SK-N-SH (cell line): Measurements from ENCODE around the gene IL22RA1. TPM values are rescaled to one million over a fixed set of nuclear protein-coding genes. Genes with fewer than 3 reads are reported as not detected.

ENCODE experiments used
- CTCF ChIA-PET: fragments of 300-600, 350-600 bp; formaldehyde crosslinking; extraction: SDS; loops from one replicate; lab custom pipeline; 2021; lab: Yijun Ruan, JAX
- POLR2A ChIA-PET: fragments of 350-600 bp; sonication (Branson Sonifier 250); formaldehyde crosslinking; extraction: SDS; loops from one replicate; lab custom pipeline; 2020; ENCODE audit warnings: antibody characterized with exemption, inconsistent platforms; lab: Yijun Ruan, JAX
- DNase-seq: peaks from one replicate; pipeline ENCODE4 v3.0.0; 2012
- H2AFZ ChIP-seq: fragments of 200-600 bp; sonication (generic); 2 replicates; pipeline ENCODE4 v1.8.1; 2016; ENCODE audit warnings: antibody characterized with exemption, mild to moderate bottlenecking, low read depth
- H3F3A ChIP-seq: fragments of 200-600 bp; sonication (generic); replicated peaks from 2 replicates; pipeline ENCODE3; 2016; ENCODE audit warnings: antibody characterized with exemption, mild to moderate bottlenecking; ENCODE audit not compliant: insufficient read depth
- H3K27ac ChIP-seq, 2 experiments: fragments of 200-500 bp in 1 of 2; fragments of 200-600 bp in 1 of 2; sonication (Bioruptor generic) in 1 of 2; sonication (generic), shearing (Covaris generic) in 1 of 2; 2 replicates each; pipeline versions ENCODE4 v1.5.1 to v1.6.1; 2014 to 2016; ENCODE audit warnings: low read depth in 2 of 2, inconsistent platforms in 1 of 2, low read length in 1 of 2, mild to moderate bottlenecking in 1 of 2, mixed read lengths in 1 of 2
- H3K27me3 ChIP-seq: fragments of 200-600 bp; sonication (generic), shearing (Covaris generic); 2 replicates; pipeline ENCODE4 v1.6.1; 2016; ENCODE audit warnings: mixed run types; ENCODE audit not compliant: insufficient read depth
- H3K36me3 ChIP-seq, 2 experiments: fragments of 200-500 bp in 1 of 2; fragments of 200-600 bp in 1 of 2; sonication (Bioruptor generic) in 1 of 2; sonication (generic) in 1 of 2; replicated peaks in 1 of 2; 2 replicates each; pipeline versions ENCODE3 to v1.5.1; 2014 to 2016; ENCODE audit warnings: low read length in 1 of 2, mild to moderate bottlenecking in 1 of 2; ENCODE audit not compliant: insufficient read depth in 2 of 2, control insufficient read depth in 1 of 2
- H3K4me1 ChIP-seq, 2 experiments: fragments of 200-500 bp in 1 of 2; fragments of 200-600 bp in 1 of 2; sonication (Bioruptor generic) in 1 of 2; sonication (generic), shearing (Covaris generic) in 1 of 2; 2 replicates each; pipeline versions ENCODE4 v1.5.1 to v1.6.1; 2014 to 2016; ENCODE audit warnings: low read depth in 1 of 2, low read length in 1 of 2, mixed run types in 1 of 2; ENCODE audit not compliant: insufficient read depth in 2 of 2, control insufficient read depth in 1 of 2
- H3K4me2 ChIP-seq: fragments of 200-600 bp; sonication (generic), shearing (Covaris generic); 2 replicates; pipeline ENCODE4 v1.6.1; 2017; ENCODE audit warnings: mixed run types
- H3K4me3 ChIP-seq, 2 experiments: fragments of 200-500 bp in 1 of 2; fragments of 200-600 bp in 1 of 2; sonication (Bioruptor generic) in 1 of 2; sonication (generic), shearing (Covaris generic) in 1 of 2; 2 replicates each; pipeline versions ENCODE4 v1.5.1 to v1.8.1; 2014 to 2016; ENCODE audit warnings: low read depth in 2 of 2, inconsistent platforms in 1 of 2, low read length in 1 of 2, mild to moderate bottlenecking in 1 of 2, mixed read lengths in 1 of 2, moderate library complexity in 1 of 2
- H3K79me2 ChIP-seq: fragments of 200-600 bp; sonication (generic); 2 replicates; pipeline ENCODE4 v1.8.1; 2017; ENCODE audit warnings: mild to moderate bottlenecking; ENCODE audit not compliant: insufficient read depth
- H3K9ac ChIP-seq: fragments of 200-600 bp; sonication (generic); 2 replicates; pipeline ENCODE4 v1.6.1; 2017; ENCODE audit warnings: mixed run types
- H3K9me2 ChIP-seq: fragments of 200-600 bp; sonication (generic); 2 replicates; pipeline ENCODE4 v1.6.1; 2017; ENCODE audit warnings: mixed run types
- H3K9me3 ChIP-seq: fragments of 200-600 bp; sonication (generic); 2 replicates; pipeline ENCODE4 v1.6.1; 2017; ENCODE audit warnings: mixed run types, mild to moderate bottlenecking, moderate library complexity
- H4K20me1 ChIP-seq: fragments of 200-600 bp; sonication (generic); 2 replicates; pipeline ENCODE4 v1.6.1; 2017; ENCODE audit warnings: mild to moderate bottlenecking, mixed run types; ENCODE audit not compliant: insufficient read depth
- EZH2phosphoT487 ChIP-seq: fragments of 200-600 bp; sonication (generic); IDR thresholded peaks from 2 replicates; pipeline ENCODE4 v1.6.1; 2017; ENCODE audit warnings: low read depth, mixed run types, mild to moderate bottlenecking, antibody characterized with exemption, moderate library complexity, borderline replicate concordance
- GATA2 ChIP-seq: sonication (generic); formaldehyde crosslinking; IDR thresholded peaks from 2 replicates; pipeline ENCODE4 v1.5.0; 2020; ENCODE audit warnings: mild to moderate bottlenecking, missing genetic modification reagents
- POLR2AphosphoS5 ChIP-seq: IDR thresholded peaks from 2 replicates; pipeline ENCODE4 v1.6.1; 2012; ENCODE audit warnings: low read depth, low read length
- RCOR1 ChIP-seq: fragments of 150-350 bp; IDR thresholded peaks from 2 replicates; pipeline ENCODE4 v1.6.1; 2017; ENCODE audit warnings: antibody characterized with exemption, low read length
- SMC3 ChIP-seq: IDR thresholded peaks from 2 replicates; pipeline ENCODE4 v1.6.1; 2012; ENCODE audit warnings: low read depth, low read length, improper control_type of control experiment
- TAF1 ChIP-seq: IDR thresholded peaks from 2 replicates; pipeline ENCODE4 v1.6.1; 2012; ENCODE audit warnings: low read depth, mild to moderate bottlenecking, low read length, moderate library complexity, borderline replicate concordance
- TEAD4 ChIP-seq: IDR thresholded peaks from 2 replicates; pipeline ENCODE4 v1.4.0; 2012; ENCODE audit warnings: mild to moderate bottlenecking, borderline replicate concordance; ENCODE audit not compliant: insufficient read depth
- WGBS: methylation state at CpG from one replicate; pipeline ENCODE4 v1.1.6; 2017; ENCODE audit warnings: low lambda C conversion rate; 5-methylcytosine and 5-hydroxymethylcytosine counted together
- polyA plus RNA-seq, 3 experiments: library from polyadenylated mRNA; depleted of rRNA; stranded (reverse); fragments of >200 nt; gene quantifications; 2 replicates each; pipeline ENCODE4 v1.2.3, GENCODE V29; 2012
- TF ChIP-seq, protein P1 (sequence below): IDR thresholded peaks from 2 replicates; pipeline ENCODE4 v1.6.1; 2012; ENCODE audit warnings: mild to moderate bottlenecking, low read depth, low read length, moderate library complexity
- TF ChIP-seq, protein P2 (sequence below): IDR thresholded peaks from 2 replicates; pipeline ENCODE4 v1.4.0; 2012; ENCODE audit warnings: low read depth, borderline replicate concordance
- TF ChIP-seq, protein P3 (sequence below): fragments of 200-600 bp; sonication (generic); IDR thresholded peaks from 2 replicates; pipeline ENCODE4 v1.6.1; 2017; ENCODE audit warnings: antibody characterized with exemption, mild to moderate bottlenecking, moderate library complexity

Gene IL22RA1
- polyA plus RNA-seq, 1 of the 3 experiments (the other 2 are of a cell fraction): 0.03 TPM

DNA sequence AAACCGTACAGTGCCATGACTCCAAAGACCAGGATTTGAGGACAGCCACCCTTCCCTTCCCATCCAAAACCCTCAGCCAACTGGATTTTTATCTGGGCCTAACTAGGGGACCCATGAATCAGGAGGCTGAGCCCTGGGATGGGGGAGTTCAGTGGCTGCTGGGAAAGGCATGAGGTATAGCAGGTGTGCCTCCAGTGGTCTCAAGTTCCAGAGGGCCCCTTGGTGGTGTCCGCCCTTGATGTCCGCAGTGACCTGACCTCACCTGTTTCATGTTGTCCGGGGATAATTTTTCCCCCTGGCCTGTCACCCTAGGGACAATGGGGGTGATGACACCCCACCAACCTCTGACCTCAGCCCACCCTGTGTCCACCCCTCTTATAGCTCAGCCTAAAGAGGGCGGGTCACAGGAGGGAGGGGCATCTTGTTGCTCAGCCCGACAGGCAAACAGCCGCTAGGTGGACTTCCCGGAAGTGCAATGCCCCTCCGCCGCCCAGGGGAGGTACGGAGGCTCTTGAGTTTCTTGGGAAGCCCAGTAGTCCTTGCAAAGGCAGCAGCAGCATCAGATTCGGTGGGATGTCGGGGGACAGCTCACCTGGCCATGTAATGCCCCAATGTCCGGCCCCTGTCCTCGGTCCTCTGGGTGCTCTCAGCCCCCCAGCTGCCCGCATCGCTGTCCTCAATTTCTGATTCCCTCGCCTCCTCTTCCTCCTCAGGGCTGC, 13.8 kb upstream of the IL22RA1 start:
- Histone ChIP-seq H3K27me3 (peaks cover 18% of the 10 kb centered on the region; the same call in 1 of the 2 replicates), H3K4me1 (peaks cover 0 to 7% of the 10 kb centered on the region in 2 experiments; a peak in 1 of 4 replicates), H3K27ac (no peak overlapping the region), H3K4me3 (no peak overlapping the region), H4K20me1 (no peaks in the 10 kb centered on the region), H3K9me2 (no peaks in the 10 kb centered on the region), H3K36me3 (no peaks in the 10 kb centered on the region), H3K9ac (no peak overlapping the region), H3K4me2 (no peak overlapping the region), H3K79me2 (no peaks in the 10 kb centered on the region), H3K9me3 (no peaks in the 10 kb centered on the region), H2AFZ (no peak overlapping the region), H3F3A (no peaks in the 10 kb centered on the region)
- POLR2A ChIA-PET: no interaction called here
- CTCF ChIA-PET: interaction anchor here (1.0 to 1.5 kb wide), 3 partner anchors 9 to 235 kb away, joined by 3 to 4 read pairs (median 3); no protein-coding TSS in a partner anchor
- no peak for DNase-seq
- no peak for TF ChIP-seq RCOR1
- no peak for TF ChIP-seq GATA2 (CRISPR knock-in tag)
- TF ChIP-seq, protein P1, sequence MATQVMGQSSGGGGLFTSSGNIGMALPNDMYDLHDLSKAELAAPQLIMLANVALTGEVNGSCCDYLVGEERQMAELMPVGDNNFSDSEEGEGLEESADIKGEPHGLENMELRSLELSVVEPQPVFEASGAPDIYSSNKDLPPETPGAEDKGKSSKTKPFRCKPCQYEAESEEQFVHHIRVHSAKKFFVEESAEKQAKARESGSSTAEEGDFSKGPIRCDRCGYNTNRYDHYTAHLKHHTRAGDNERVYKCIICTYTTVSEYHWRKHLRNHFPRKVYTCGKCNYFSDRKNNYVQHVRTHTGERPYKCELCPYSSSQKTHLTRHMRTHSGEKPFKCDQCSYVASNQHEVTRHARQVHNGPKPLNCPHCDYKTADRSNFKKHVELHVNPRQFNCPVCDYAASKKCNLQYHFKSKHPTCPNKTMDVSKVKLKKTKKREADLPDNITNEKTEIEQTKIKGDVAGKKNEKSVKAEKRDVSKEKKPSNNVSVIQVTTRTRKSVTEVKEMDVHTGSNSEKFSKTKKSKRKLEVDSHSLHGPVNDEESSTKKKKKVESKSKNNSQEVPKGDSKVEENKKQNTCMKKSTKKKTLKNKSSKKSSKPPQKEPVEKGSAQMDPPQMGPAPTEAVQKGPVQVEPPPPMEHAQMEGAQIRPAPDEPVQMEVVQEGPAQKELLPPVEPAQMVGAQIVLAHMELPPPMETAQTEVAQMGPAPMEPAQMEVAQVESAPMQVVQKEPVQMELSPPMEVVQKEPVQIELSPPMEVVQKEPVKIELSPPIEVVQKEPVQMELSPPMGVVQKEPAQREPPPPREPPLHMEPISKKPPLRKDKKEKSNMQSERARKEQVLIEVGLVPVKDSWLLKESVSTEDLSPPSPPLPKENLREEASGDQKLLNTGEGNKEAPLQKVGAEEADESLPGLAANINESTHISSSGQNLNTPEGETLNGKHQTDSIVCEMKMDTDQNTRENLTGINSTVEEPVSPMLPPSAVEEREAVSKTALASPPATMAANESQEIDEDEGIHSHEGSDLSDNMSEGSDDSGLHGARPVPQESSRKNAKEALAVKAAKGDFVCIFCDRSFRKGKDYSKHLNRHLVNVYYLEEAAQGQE: no peak
- TF ChIP-seq EZH2phosphoT487: no peak
- TF ChIP-seq POLR2AphosphoS5: no peak
- TF ChIP-seq SMC3: no peak
- TF ChIP-seq, protein P2, sequence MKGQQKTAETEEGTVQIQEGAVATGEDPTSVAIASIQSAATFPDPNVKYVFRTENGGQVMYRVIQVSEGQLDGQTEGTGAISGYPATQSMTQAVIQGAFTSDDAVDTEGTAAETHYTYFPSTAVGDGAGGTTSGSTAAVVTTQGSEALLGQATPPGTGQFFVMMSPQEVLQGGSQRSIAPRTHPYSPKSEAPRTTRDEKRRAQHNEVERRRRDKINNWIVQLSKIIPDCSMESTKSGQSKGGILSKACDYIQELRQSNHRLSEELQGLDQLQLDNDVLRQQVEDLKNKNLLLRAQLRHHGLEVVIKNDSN: no peak
- 83% methylated on average over 6 of the region's 18 CpGs for WGBS

DNA sequence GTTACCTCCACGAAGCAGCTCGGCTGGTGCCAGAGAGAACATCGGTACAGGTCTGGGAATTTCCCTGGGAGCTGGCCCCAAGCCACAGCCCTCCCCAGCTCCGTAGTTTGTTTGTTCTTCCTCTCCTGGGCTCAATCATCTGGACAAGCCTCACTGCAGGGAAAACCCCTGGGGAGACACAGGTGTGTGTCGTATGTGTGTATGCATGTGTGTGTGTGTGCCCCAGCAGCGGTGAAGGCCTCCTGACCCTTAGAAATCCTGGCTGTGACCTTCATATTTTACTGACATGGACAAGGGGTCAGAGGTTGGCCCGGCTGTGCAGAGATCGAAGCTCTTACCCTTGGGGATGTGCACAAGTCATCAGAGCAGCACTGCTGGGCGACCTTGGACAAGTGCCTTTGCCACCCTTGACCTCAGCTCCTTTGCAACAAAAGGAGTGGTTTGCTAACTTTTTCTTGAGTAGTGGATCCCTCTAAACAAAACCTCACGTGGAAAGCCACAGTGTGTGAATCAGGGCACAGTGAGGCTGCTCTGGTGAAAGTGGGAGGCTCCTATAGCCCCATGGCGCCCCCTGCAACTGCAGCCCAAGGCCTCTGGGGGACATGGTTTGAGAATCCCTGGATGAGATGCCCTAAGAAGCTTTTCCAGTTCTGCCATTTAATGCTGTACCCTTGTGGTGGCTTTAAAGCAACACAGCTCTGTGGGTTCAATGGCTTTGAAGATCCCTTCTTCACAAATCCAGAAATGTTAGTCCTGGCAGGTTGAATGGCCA, 12.3 kb upstream of the IL22RA1 start:
- H3K27ac ChIP-seq: no peak overlapping the region
- no peak overlapping the region for H3K9ac ChIP-seq
- TF ChIP-seq, protein P3, sequence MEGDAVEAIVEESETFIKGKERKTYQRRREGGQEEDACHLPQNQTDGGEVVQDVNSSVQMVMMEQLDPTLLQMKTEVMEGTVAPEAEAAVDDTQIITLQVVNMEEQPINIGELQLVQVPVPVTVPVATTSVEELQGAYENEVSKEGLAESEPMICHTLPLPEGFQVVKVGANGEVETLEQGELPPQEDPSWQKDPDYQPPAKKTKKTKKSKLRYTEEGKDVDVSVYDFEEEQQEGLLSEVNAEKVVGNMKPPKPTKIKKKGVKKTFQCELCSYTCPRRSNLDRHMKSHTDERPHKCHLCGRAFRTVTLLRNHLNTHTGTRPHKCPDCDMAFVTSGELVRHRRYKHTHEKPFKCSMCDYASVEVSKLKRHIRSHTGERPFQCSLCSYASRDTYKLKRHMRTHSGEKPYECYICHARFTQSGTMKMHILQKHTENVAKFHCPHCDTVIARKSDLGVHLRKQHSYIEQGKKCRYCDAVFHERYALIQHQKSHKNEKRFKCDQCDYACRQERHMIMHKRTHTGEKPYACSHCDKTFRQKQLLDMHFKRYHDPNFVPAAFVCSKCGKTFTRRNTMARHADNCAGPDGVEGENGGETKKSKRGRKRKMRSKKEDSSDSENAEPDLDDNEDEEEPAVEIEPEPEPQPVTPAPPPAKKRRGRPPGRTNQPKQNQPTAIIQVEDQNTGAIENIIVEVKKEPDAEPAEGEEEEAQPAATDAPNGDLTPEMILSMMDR: peak; percentile 42; the same call in 1 of the 2 replicates
- TF ChIP-seq TAF1 (no peak), TEAD4 (no peak)
- no peaks in the 10 kb centered on the region for H3F3A ChIP-seq
- peaks cover 0 to 1% of the 10 kb centered on the region in 2 experiments; a peak in 1 of 4 replicates for H3K4me1 ChIP-seq
- ChIA-PET POLR2A (no interaction called here), CTCF (interaction anchor here (0.7 to 9.5 kb wide), 10 partner anchors 10 to 259 kb away, joined by 3 to 72 read pairs (median 3); no protein-coding TSS in a partner anchor)
- H3K9me2 ChIP-seq: no peaks in the 10 kb centered on the region
- H3K36me3 ChIP-seq: no peaks in the 10 kb centered on the region
- 63% methylated on average over 8 of the region's 11 CpGs for WGBS
- H3K4me3 ChIP-seq: no peak overlapping the region
- no peak overlapping the region for H3K4me2 ChIP-seq
- peaks cover 18% of the 10 kb centered on the region; the same call in 1 of the 2 replicates for H3K27me3 ChIP-seq
- no peaks in the 10 kb centered on the region for H3K9me3 ChIP-seq
- no peaks in the 10 kb centered on the region for H3K79me2 ChIP-seq
- no peaks in the 10 kb centered on the region for H4K20me1 ChIP-seq
- DNase-seq: peak; percentile 43
- H2AFZ ChIP-seq: no peak overlapping the region
